Nucleus accumbens (tissue), 56 donors: ENCODE results near the gene TNNT1.
A peak's percentile ranks its signal among the peaks of the same experiment; 100 is the strongest.

Source experiments
- DNase-seq, 56 donors: peaks; one replicate each; lab custom pipeline; 2025; lab: John Stamatoyannopoulos, UW

Gene TNNT1

DNA sequence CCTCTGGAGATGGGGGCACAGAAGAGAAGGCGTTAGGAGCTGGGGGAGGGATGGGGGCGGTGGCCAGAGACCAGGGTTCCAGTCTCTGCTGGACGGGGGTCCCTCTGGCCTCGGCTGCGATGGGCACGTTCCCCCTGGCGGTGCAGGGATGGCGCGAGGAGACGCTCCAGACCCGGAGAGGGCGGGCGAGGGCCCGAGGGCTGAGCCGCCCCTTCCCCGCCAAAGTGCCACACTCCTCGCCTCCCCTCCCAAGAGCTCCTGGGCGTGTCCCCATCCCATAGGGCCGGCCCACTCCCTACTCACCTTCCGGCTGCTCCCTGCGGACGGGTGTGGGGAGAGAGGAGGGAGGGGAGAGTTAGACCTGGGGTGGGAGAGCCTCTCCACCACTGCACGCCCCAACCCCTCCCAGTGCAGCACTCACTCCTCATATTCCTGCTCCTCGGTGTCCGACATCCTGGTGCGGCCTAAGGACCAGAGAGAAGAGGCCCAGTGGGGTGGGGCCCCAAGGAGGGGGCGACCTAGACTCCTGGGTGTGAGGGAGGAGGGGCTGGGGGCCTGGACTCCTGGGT is 2.2 kb downstream of the TNNT1 start:
- peak in 1 of 56 donors; percentile 5 for DNase-seq

- no peak for DNase-seq
Measured at GRCh38 chr19:55146078-55146704, 2.8 kb downstream of the TNNT1 start.

DNA sequence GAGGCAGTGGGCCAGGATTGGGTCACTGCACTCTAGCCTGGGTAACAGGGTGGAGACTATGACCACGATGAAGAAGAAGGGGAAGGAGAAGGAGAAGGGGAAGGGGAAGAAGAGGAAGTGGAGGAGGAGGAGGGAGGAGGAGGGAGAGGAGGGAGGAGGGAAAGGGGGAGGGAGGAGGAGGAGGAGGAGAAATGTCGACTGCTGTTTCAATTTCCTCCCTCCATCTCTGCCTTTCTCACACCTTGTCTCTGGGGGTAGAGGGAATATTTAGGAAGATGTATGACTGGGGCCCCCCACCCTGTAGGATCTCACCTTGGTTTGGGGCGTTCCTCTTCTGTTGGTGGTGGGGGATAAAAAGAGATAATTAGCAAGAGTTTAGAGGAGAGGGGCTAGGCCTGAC is 3.8 kb downstream of the TNNT1 start:
- no peak for DNase-seq

GRCh38 chr19:55141696-55142095 is 7.3 kb downstream of the TNNT1 start:
- DNase-seq: no peak

DNA sequence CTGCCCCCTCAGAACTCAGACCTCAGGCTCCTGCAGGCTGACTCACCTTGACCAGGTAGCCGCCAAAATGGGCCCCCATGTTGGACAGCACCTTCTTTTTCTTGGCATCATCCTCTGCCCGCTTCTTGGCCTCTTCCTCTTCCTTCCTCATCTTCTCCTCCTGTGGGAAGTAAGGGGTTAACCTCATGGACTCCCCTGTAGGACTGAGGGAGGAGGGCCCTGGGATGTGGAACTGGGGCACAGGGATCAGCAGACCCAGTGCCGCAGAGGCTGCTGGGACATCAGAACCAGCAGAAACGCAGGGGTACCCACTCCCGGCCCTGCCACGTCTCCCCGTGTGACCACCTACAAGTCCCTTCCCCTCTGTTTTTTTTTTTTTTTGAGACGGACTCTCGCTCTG is 11.1 kb downstream of the TNNT1 start:
- DNase-seq: peak in 2 of 56 donors; percentile 7 to 8

GRCh38 chr19:55136399-55137102 is 12.5 kb downstream of the TNNT1 start:
- no peak for DNase-seq

- no peak for DNase-seq
Measured at GRCh38 chr19:55134736-55135135, 14.3 kb downstream of the TNNT1 start.

GRCh38 chr19:55133639-55134444 is 15.2 kb downstream of the TNNT1 start:
- no peak for DNase-seq

DNA sequence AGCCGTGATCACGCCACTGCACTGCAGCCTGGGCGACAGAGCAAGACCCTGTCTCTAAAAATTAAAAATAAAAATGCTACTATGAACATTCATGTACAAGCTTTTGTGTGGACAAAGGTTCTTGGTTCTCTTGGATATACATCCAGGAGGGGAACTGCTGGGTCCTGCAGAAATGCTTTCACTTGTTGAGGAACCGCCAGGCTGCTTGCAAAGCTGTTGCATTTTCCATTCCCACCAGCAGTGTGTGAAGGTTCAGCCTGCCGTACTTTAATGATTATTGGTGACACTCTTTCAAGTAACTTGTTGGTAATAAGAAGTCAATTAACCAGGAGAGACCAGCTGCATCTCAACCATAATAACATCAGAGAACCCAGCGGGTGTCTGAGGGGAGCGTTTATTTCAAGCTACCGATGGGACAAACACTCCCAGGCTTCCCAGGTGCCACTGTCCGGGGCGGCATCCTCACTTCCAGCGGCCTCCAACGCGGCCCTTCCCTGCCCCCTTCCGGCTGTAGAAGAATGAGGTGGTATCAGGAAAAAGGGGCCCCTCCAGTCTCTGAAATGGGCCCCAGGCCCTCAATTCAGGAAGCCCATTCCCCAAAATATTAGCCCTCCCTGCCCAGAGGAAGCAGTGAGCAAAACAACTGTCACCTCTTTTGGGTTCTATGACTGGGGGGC is 16.4 kb downstream of the TNNT1 start:
- DNase-seq: no peak

GRCh38 chr19:55131421-55131820 is 17.6 kb downstream of the TNNT1 start:
- no peak for DNase-seq

GRCh38 chr19:55119053-55119452 is 30.0 kb downstream of the TNNT1 start:
- DNase-seq: no peak

- peak in 54 of 56 donors; percentile 13 to 89 (median 62) for DNase-seq
Measured at GRCh38 chr19:55118401-55118991, 30.5 kb downstream of the TNNT1 start.

- peak; percentile 82 to 99 (median 98) for DNase-seq
Measured at GRCh38 chr19:55117663-55118391, 31.2 kb downstream of the TNNT1 start.

DNA sequence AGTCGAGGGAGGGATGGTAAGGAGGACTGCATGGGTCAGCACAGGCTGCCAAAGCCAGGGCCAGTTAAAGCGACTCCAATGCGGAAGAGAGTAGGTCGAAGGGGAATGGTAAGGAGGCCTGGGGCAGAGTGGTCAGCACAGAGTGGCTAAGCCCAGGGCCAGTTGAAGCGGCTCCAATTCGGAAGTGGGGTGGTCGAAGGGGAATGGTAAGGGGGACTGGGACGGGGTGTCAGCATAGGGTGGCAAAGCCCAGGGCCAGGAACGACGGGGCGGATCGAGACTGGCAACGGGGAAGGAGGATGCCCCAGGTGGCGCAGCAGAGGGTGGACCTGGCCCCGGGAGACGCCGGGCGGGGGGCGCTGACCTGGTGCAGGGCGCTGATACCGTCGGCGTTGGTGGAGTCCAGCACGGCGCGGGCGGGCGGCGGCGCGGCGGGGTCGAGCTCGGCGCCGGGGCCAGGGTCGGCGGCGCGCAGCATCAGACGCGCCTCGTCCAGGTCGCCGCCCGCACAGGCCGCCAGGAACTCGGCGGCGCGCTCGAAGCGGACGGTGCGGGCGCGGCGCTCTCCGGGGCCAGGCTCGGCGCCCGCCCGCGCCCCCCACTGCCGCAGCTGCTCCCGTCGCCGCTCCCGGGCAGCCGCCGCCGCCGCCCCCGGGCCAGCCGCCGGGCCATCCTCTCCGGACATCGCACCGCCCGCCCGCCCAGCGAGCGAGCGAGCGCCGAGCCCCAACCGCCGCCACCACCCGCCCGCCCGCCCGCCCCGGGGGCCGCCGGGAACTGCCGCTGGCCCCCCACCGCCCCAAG is 31.9 kb downstream of the TNNT1 start, which contains the start of gene PPP1R12C:
Gene PPP1R12C (minus strand): TSS at position 779 of the 804 bp plus-strand sequence. CDS start 94 bp downstream, at position 685.
- DNase-seq: peak in 8 of 56 donors; percentile 16 to 68 (median 26)

- DNase-seq: peak in 53 of 56 donors; percentile 3 to 84 (median 51)
Measured at GRCh38 chr19:55116232-55116858, 32.7 kb downstream of the TNNT1 start.

- DNase-seq: peak in 2 of 56 donors; percentile 55 to 76
Measured at GRCh38 chr19:55115446-55116065, 33.5 kb downstream of the TNNT1 start.

GRCh38 chr19:55114566-55115145 is 34.4 kb downstream of the TNNT1 start:
- no peak for DNase-seq
